HG02588 (cell line): ENCODE measurements around the gene GPN3.
"Not testable (repeated sequence)": the region's sequence is repeated elsewhere in the genome, so short reads cannot be mapped to it uniquely, and the experiment has no call there.

Experiments used
- ATAC-seq: cut with Tn5 transposase; IDR thresholded peaks from one replicate; pipeline ENCODE4 v1.9.1; 2021; ENCODE audit warnings: mild to moderate bottlenecking, moderate library complexity; ENCODE audit not compliant: unreplicated experiment

GPN3 gene

GRCh38 chr12:110449799-110450497 is 18.1 kb downstream of the GPN3 start, which contains the start of gene ARPC3:
Gene ARPC3 (minus strand): TSS chr12:110450337. CDS start chr12:110450260, 77 bp downstream.
- ATAC-seq: peak; percentile 94

- no peak for ATAC-seq
Observed at GRCh38 chr12:110444455-110444854, 23.6 kb downstream of the GPN3 start.

- no peak for ATAC-seq
Observed at GRCh38 chr12:110436231-110436630, 31.8 kb downstream of the GPN3 start.

GRCh38 chr12:110431957-110432587 is 36.0 kb downstream of the GPN3 start:
- no peak for ATAC-seq

GRCh38 chr12:110429676-110430075 is 38.4 kb downstream of the GPN3 start:
- not testable (repeated sequence) for ATAC-seq

GRCh38 chr12:110426406-110426805 is 41.7 kb downstream of the GPN3 start:
- no peak for ATAC-seq

GRCh38 chr12:110424237-110424636 is 43.8 kb downstream of the GPN3 start:
- no peak for ATAC-seq

- ATAC-seq: no peak
Observed at GRCh38 chr12:110421701-110422100, 46.4 kb downstream of the GPN3 start.

GRCh38 chr12:110421159-110421661 is 46.8 kb downstream of the GPN3 start:
- no peak for ATAC-seq

- ATAC-seq: not testable (repeated sequence)
Observed at GRCh38 chr12:110420644-110421043, 47.4 kb downstream of the GPN3 start.

GRCh38 chr12:110417113-110417512 is 50.9 kb downstream of the GPN3 start:
- not testable (repeated sequence) for ATAC-seq

GRCh38 chr12:110410086-110410485 is 58.0 kb downstream of the GPN3 start:
- ATAC-seq: not testable (repeated sequence)

- not testable (repeated sequence) for ATAC-seq
Observed at GRCh38 chr12:110405126-110405662, 62.9 kb downstream of the GPN3 start.

- ATAC-seq: peak; percentile 48
Observed at GRCh38 chr12:110403976-110404682, 63.9 kb downstream of the GPN3 start.

GRCh38 chr12:110403146-110403975 is 64.7 kb downstream of the GPN3 start, which contains the start of gene ANAPC7:
Gene ANAPC7 (minus strand): TSS chr12:110403708. CDS start chr12:110403627, 81 bp downstream.
- peak; percentile 65 for ATAC-seq
